Body of pancreas (tissue), 4 donors: ENCODE results near the gene PTPRT. TPM values are rescaled to one million over a fixed set of nuclear protein-coding genes. Genes with fewer than 3 reads are reported as not detected.

ENCODE experiments used
- ATAC-seq: fragments of 150-250 bp; one replicate; pipeline ENCODE4 v1.9.1; 2016
- DNase-seq, 4 donors: peaks; one replicate each; pipeline ENCODE4 v3.0.0-alpha.2; 2019
- H3K27ac ChIP-seq, 4 donors: fragments of 200-600 bp; sonication (generic); 1 replicate in 3 of 4; 2 replicates in 1 of 4; pipeline versions ENCODE4 v1.5.1 to v1.6.1; 2016 to 2019; ENCODE audit warnings: mild to moderate bottlenecking in 1 of 4, mixed read lengths in 1 of 4, moderate library complexity in 1 of 4
- H3K27me3 ChIP-seq, 2 donors: fragments of 200-600 bp; sonication (generic); one replicate each; pipeline ENCODE4 v1.6.0; 2016; ENCODE audit warnings: mild to moderate bottlenecking in 1 of 2
- H3K36me3 ChIP-seq, 2 donors: fragments of 200-600 bp; sonication (generic); replicated peaks in 1 of 2; 2 replicates each; pipeline ENCODE4 v1.5.1; 2016; ENCODE audit warnings: low read depth in 2 of 2; ENCODE audit not compliant: insufficient read depth in 1 of 2
- H3K4me1 ChIP-seq: fragments of 200-600 bp; sonication (generic); one replicate; pipeline ENCODE4 v1.6.0; 2016
- H3K4me3 ChIP-seq, 2 donors: fragments of 200-600 bp; sonication (generic); 1 replicate in 1 of 2; 2 replicates in 1 of 2; pipeline ENCODE4 v1.5.1; 2016 to 2019
- H3K9me3 ChIP-seq, 3 donors: fragments of 200-600 bp; sonication (generic); 1 replicate in 2 of 3; 2 replicates in 1 of 3; pipeline ENCODE4 v1.5.1; 2016
- POLR2A ChIP-seq, 3 donors: fragments of 450-650 bp; IDR thresholded peaks; one replicate each; pipeline ENCODE4 v1.6.1; 2016; ENCODE audit warnings: antibody characterized with exemption in 3 of 3, mild to moderate bottlenecking in 2 of 3
- WGBS, 2 donors: methylation state at CpG; one replicate each; pipeline ENCODE4 v1.1.5; 2017; 5-methylcytosine and 5-hydroxymethylcytosine counted together
- intact Hi-C: fragments of 100-400 bp; cut with DNase I; formaldehyde crosslinking; loops from one replicate; pipeline ENCODE4 v1.15.1; 2023
- total RNA-seq, 2 donors: library from RNA; depleted of rRNA; stranded (reverse); fragments of >200 nt; gene quantifications; one replicate each; pipeline ENCODE4 v1.1.0, GENCODE V29; 2016
- TF ChIP-seq, protein P1 (sequence below), 7 experiments: fragments of 450-650 bp in 4 of 7; fragments of 200-600 bp in 3 of 7; sonication (generic) in 3 of 7; IDR thresholded peaks; one replicate each; pipeline ENCODE4 v1.5.1; 2016 to 2019; ENCODE audit warnings: antibody characterized with exemption in 7 of 7

The PTPRT gene
- total RNA-seq, 2 donors from 2014 or later, result 0.33 to 1.0 TPM

DNA sequence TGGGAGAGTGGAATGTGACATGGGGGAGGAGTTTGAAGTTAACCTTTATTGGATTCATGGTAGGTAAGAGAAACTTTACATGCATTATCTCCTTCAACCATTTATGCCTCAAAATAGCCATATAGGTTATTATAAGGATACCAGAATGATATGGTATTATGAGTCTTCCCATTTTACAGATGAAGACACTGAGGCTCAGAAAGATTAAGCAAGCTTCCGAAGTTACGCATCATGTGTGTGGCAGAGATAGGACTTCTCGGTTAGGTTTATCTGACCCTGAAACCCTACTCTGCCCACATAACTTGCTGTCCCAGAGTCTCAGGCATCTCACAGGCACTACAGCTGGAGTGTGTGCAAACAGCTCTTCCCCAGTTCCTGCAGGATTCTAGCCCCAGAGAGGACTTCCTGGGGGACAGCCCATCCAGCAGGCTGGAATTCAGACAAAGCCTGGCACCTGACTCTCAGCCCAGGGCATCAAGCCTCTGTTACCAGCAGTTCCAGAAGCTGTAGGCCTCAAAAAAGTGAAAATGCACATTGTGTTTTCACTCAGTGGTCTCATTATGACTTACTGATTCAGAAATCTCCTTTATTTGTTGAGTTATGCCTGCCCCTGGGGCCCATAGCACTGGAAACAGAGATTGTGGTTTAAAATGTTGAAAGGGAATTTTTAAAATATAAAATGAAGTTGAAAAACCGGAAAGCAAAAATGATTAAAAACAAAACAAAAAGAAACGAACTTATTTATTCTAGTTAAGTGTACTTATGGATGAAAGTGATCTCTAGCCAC, 1058.7 kb downstream of the PTPRT start:
- DNase-seq (no peak), ATAC-seq (no peak)
- 75 to 78% methylated on average over 5 of the region's 5 CpGs for WGBS, 2 donors
- Histone ChIP-seq H3K27ac (no peak overlapping the region), H3K27me3 (peaks cover 0 to 4% of the 10 kb centered on the region in 2 donors), H3K4me1 (no peaks in the 10 kb centered on the region), H3K9me3 (no peaks in the 10 kb centered on the region), H3K36me3 (no peaks in the 10 kb centered on the region), H3K4me3 (no peak overlapping the region)
- TF ChIP-seq POLR2A (IDR thresholded peaks at IDR 0.05), result no peak
- TF ChIP-seq, protein P1, sequence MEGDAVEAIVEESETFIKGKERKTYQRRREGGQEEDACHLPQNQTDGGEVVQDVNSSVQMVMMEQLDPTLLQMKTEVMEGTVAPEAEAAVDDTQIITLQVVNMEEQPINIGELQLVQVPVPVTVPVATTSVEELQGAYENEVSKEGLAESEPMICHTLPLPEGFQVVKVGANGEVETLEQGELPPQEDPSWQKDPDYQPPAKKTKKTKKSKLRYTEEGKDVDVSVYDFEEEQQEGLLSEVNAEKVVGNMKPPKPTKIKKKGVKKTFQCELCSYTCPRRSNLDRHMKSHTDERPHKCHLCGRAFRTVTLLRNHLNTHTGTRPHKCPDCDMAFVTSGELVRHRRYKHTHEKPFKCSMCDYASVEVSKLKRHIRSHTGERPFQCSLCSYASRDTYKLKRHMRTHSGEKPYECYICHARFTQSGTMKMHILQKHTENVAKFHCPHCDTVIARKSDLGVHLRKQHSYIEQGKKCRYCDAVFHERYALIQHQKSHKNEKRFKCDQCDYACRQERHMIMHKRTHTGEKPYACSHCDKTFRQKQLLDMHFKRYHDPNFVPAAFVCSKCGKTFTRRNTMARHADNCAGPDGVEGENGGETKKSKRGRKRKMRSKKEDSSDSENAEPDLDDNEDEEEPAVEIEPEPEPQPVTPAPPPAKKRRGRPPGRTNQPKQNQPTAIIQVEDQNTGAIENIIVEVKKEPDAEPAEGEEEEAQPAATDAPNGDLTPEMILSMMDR (IDR thresholded peaks at IDR 0.05), result no peak
- intact Hi-C loops, result no loop called here

DNA sequence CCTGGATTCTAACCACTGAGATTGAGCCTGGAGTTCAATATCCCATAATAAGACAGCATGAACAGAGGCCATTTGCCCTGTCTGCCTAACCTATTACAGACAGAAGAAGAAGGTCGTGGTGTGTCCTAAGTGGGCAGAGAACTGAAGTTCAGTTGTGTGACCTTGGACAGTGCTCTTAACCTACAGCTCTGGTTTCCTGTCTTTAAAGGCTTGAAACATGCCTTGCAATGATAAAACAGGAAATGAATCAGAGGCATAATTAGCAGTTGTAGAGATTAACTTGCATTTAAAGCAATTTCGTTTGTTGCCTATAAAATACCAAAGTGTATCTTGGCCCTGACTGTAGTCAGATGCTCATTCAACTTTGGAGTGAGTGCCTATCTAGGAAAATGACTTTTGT, 1064.3 kb downstream of the PTPRT start:
- 14 to 30% methylated on average over 2 of the region's 2 CpGs for WGBS, 2 donors
- Histone ChIP-seq H3K27ac (no peak overlapping the region), H3K36me3 (no peaks in the 10 kb centered on the region), H3K4me3 (no peak overlapping the region), H3K4me1 (no peaks in the 10 kb centered on the region), H3K27me3 (peaks cover 0 to 4% of the 10 kb centered on the region in 2 donors), H3K9me3 (no peaks in the 10 kb centered on the region)
- ATAC-seq, result no peak
- intact Hi-C loops, result no loop called here
- no peak for DNase-seq
- TF ChIP-seq, protein P1 (IDR thresholded peaks at IDR 0.05), result no peak
- TF ChIP-seq POLR2A (IDR thresholded peaks at IDR 0.05), result no peak

DNA sequence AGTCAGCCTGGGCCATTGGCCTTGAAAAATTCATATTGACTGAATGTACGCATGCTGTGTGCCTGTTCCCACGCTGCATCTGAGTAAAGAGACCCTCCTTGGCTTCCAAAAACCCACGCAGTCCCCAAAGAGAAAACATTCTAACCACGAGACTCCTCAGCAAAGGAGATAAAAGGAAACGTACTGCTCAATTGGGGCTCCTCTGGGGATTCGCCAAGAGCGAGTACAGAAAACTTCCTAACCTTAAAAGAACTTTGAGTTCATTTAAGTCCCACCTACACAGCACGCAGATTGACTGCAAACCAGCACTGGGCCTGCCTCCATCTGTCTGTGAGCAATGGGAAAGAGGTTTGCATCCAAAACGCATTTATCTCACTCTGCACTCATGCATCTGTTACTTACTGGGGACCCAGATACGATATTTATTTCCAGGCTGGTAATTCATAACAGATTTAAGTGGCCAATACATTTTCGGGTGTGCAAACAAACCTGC, 1065.7 kb downstream of the PTPRT start:
- no peak overlapping the region for H3K4me3 ChIP-seq
- no peaks in the 10 kb centered on the region for H3K36me3 ChIP-seq
- intact Hi-C loops, result no loop called here
- no peak overlapping the region for H3K27ac ChIP-seq
- WGBS, 2 donors, result 63 to 69% methylated on average over 11 of the region's 11 CpGs
- H3K4me1 ChIP-seq, result no peaks in the 10 kb centered on the region
- peaks cover 0 to 4% of the 10 kb centered on the region in 2 donors for H3K27me3 ChIP-seq
- no peak for TF ChIP-seq POLR2A (IDR thresholded peaks at IDR 0.05)
- TF ChIP-seq, protein P1 (IDR thresholded peaks at IDR 0.05), result no peak
- DNase-seq (peak in 2 of 4 donors; percentile 19 to 20), ATAC-seq (no peak)
- H3K9me3 ChIP-seq, result no peaks in the 10 kb centered on the region

DNA sequence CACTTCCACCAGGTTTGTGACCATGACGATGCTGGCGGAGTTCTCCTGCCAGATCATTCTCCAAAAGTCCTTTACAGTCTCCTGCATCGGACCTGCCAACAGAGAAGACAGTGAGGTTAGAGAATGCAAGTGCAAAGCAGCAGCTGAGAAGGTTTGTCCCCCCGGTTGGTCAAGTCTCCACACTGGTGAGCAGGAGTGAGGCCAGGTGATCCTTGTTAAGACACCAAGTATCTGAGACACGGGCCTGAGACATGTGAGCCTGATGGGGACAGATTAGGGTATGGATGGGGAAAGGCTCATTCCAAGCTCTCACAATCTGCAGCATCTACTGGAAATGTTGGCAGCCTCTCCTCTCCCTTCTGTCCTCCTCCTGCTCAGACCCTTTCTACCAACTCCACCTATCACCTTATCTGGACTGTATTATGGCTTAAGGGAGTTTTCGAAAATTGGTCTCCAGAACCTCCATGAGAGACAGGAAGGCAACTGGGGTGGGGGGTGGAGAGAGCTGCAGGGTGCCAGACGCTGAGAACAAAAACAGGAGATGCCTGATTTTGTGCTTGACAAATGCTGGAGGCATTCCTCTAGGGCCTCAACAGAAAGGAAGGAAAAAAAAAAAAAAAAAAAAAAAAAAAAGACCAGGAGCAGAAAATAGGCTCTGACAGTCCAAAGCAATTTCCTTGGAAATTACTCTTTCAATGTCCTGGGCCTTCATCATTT, 1071.1 kb downstream of the PTPRT start:
- Histone ChIP-seq H3K27me3 (no peaks in the 10 kb centered on the region), H3K36me3 (no peaks in the 10 kb centered on the region), H3K27ac (no peak overlapping the region), H3K9me3 (no peaks in the 10 kb centered on the region), H3K4me3 (no peak overlapping the region), H3K4me1 (no peaks in the 10 kb centered on the region)
- WGBS, 2 donors, result 56 to 57% methylated on average over 7 of the region's 7 CpGs
- ATAC-seq (no peak), DNase-seq (no peak)
- intact Hi-C loops, result no loop called here
- TF ChIP-seq POLR2A (IDR thresholded peaks at IDR 0.05), result no peak
- TF ChIP-seq, protein P1 (IDR thresholded peaks at IDR 0.05), result no peak
